ENCODE measurements around the gene HS1BP3. TPM values are rescaled to one million over a fixed set of nuclear protein-coding genes. Genes with fewer than 3 reads are reported as not detected.

The HS1BP3 gene
- total and polyA plus RNA-seq, 2 donors (not counting 3 experiments of a cell fraction or from before 2014, with no cell fraction given), result 27.4 to 33.1 TPM

DNA sequence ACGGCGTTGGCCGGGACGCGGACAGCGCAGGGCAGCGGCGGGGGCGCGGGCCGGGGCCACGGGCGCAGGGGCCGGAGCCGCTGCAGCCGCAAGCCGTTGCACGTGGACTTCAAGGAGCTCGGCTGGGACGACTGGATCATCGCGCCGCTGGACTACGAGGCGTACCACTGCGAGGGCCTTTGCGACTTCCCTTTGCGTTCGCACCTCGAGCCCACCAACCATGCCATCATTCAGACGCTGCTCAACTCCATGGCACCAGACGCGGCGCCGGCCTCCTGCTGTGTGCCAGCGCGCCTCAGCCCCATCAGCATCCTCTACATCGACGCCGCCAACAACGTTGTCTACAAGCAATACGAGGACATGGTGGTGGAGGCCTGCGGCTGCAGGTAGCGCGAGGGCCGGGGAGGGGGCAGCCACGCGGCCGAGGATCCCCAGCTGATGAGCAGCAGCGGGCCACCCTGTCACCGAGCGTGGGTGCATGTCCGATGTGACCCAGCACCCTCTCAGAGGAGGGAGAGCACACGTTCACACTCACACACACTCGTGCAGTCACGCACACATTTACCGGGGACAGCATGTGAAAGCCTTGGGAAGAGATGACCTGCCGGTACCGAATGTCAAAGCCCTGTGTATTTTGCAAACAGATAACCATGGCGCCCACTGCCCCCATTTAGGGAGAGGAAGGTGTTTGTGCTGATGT lies 20.3 kb upstream of the HS1BP3 start:
- no peak for DNase-seq (ENCODE audit: low read depth, low spot score)
- dilution Hi-C loops (cut with MboI; ENCODE audit: extremely low pct_ligation_motif_present, low sequenced_read_pairs) (no loop called here), intact Hi-C loops (cut with micrococcal nuclease) (no loop called here)
- no peak for FAIRE-seq
- TF ChIP-seq, protein P1, sequence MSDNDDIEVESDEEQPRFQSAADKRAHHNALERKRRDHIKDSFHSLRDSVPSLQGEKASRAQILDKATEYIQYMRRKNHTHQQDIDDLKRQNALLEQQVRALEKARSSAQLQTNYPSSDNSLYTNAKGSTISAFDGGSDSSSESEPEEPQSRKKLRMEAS (IDR thresholded peaks at IDR 0.05; ENCODE audit: insufficient read depth, insufficient read length), result no peak
- TF ChIP-seq, protein P2, sequence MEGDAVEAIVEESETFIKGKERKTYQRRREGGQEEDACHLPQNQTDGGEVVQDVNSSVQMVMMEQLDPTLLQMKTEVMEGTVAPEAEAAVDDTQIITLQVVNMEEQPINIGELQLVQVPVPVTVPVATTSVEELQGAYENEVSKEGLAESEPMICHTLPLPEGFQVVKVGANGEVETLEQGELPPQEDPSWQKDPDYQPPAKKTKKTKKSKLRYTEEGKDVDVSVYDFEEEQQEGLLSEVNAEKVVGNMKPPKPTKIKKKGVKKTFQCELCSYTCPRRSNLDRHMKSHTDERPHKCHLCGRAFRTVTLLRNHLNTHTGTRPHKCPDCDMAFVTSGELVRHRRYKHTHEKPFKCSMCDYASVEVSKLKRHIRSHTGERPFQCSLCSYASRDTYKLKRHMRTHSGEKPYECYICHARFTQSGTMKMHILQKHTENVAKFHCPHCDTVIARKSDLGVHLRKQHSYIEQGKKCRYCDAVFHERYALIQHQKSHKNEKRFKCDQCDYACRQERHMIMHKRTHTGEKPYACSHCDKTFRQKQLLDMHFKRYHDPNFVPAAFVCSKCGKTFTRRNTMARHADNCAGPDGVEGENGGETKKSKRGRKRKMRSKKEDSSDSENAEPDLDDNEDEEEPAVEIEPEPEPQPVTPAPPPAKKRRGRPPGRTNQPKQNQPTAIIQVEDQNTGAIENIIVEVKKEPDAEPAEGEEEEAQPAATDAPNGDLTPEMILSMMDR (IDR thresholded peaks at IDR 0.05; ENCODE audit: extremely low read depth in 1 of 2, insufficient read depth in 1 of 2, low read depth in 1 of 2, low read length in 2 of 2), result no peak
- no peak for TF ChIP-seq JUN (IDR thresholded peaks at IDR 0.05; ENCODE audit: borderline replicate concordance, insufficient read depth, insufficient read length, low read depth)
- no peak for TF ChIP-seq FOS (IDR thresholded peaks at IDR 0.05; ENCODE audit: borderline replicate concordance, insufficient read depth, low read length)
- TF ChIP-seq EZH2 (IDR thresholded peaks at IDR 0.05; ENCODE audit: borderline replicate concordance, low read depth, low read length, severe bottlenecking), result no peak
- no peak for TF ChIP-seq MYC (IDR thresholded peaks at IDR 0.05; ENCODE audit: low read depth, low read length)
- TF ChIP-seq POLR2AphosphoS5 (IDR thresholded peaks at IDR 0.05; ENCODE audit: insufficient read depth, low read depth, low read length), result no peak
- no peak for TF ChIP-seq POLR2A (IDR thresholded peaks at IDR 0.05; ENCODE audit: low read depth, low read length)
- TF ChIP-seq GATA2 (IDR thresholded peaks at IDR 0.05; ENCODE audit: insufficient read depth, insufficient read length, low read depth, low read length), result no peak
- peaks cover 23 to 42% of the 10 kb centered on the region in 2 experiments for H3K27me3 ChIP-seq (ENCODE audit: control insufficient read depth in 2 of 2, insufficient read depth in 2 of 2, low read length in 2 of 2)
- H3K4me3 ChIP-seq (replicated peaks in 1 of 3; ENCODE audit: insufficient read depth in 1 of 3, low read depth in 1 of 3, low read length in 3 of 3), result no peak overlapping the region
- no peaks in the 10 kb centered on the region for H3K9me3 ChIP-seq (replicated peaks; ENCODE audit: control insufficient read depth, insufficient read depth, low read length)
- H3K4me1 ChIP-seq (ENCODE audit: control insufficient read depth, extremely low read depth, insufficient read depth, low read length), result peaks cover 24% of the 10 kb centered on the region
- no TSS peak for BruUV-seq (replicated peaks)
- H3K27ac ChIP-seq (ENCODE audit: insufficient read depth, low read depth, low read length), result no peak overlapping the region
- peaks cover 0 to 2% of the 10 kb centered on the region in 2 experiments for H3K36me3 ChIP-seq (ENCODE audit: control insufficient read depth in 2 of 2, extremely low read depth in 1 of 2, insufficient read depth in 2 of 2, low read length in 2 of 2)
- no peak overlapping the region for H3K4me2 ChIP-seq (ENCODE audit: insufficient read depth, low read length)
- H4K20me1 ChIP-seq (replicated peaks; ENCODE audit: control insufficient read depth, extremely low read depth, insufficient read depth, low read length), result no peaks in the 10 kb centered on the region
- no peak overlapping the region for H2AFZ ChIP-seq (ENCODE audit: low read depth, low read length)
- POLR2A ChIA-PET, result no interaction called here
- no peaks in the 10 kb centered on the region for H3K79me2 ChIP-seq (ENCODE audit: control insufficient read depth, insufficient read depth, low read length)
- CTCF ChIA-PET, result interaction anchor here (0.6 to 8.5 kb wide), 4 partner anchors 7 to 11 kb away, joined by 3 to 71 read pairs (median 6); no protein-coding TSS in a partner anchor
- H3K9me1 ChIP-seq (replicated peaks; ENCODE audit: control insufficient read depth, extremely low read depth, insufficient read depth, low read length), result no peaks in the 10 kb centered on the region
- no peak overlapping the region for H3K9ac ChIP-seq (replicated peaks; ENCODE audit: extremely low read depth, insufficient read depth, low read length)
